Activated CD4-positive, alpha-beta T cell treated with anti-CD3 and anti-CD28 coated beads, Interleukin-2, amount 10 ng/mL, durations not matched to agents 7 days and 5 days (primary cell): ENCODE data around the gene PTPRB. TPM values are rescaled to one million over a fixed set of nuclear protein-coding genes. Genes with fewer than 3 reads are reported as not detected.

Source experiments
- CTCF ChIA-PET: fragments of 350-600 bp; sonication (Branson Sonifier 250); formaldehyde crosslinking; loops from one replicate; lab custom pipeline; 2021; ENCODE audit warnings: antibody characterized with exemption; lab: Charles Lee
- POLR2A ChIA-PET: fragments of 350-600 bp; sonication (Branson Sonifier 250); formaldehyde crosslinking; loops from one replicate; lab custom pipeline; 2021; ENCODE audit warnings: antibody characterized with exemption; lab: Charles Lee
- DNase-seq: peaks from one replicate; pipeline ENCODE4 v3.0.0-alpha.2; 2020
- H3K27ac Mint-ChIP-seq: one replicate; pipeline ENCODE4 v1.8.0; 2021; ENCODE audit warnings: mild to moderate bottlenecking, moderate library complexity, mixed read lengths
- H3K27me3 Mint-ChIP-seq: one replicate; pipeline ENCODE4 v1.8.0; 2021; ENCODE audit warnings: mixed read lengths
- H3K36me3 Mint-ChIP-seq: one replicate; pipeline ENCODE4 v1.8.0; 2021; ENCODE audit warnings: low read depth, mixed read lengths
- H3K4me1 Mint-ChIP-seq: one replicate; pipeline ENCODE4 v1.8.0; 2021; ENCODE audit warnings: mixed read lengths
- H3K4me3 Mint-ChIP-seq: one replicate; pipeline ENCODE4 v1.8.0; 2021; ENCODE audit warnings: mild to moderate bottlenecking, moderate library complexity, mixed read lengths
- H3K9me3 Mint-ChIP-seq: one replicate; pipeline ENCODE4 v1.8.0; 2021; ENCODE audit warnings: mixed read lengths
- total RNA-seq, 2 experiments: library from RNA; stranded (reverse); gene quantifications; one replicate each; pipeline ENCODE4 v1.2.3, GENCODE V29; 2021

PTPRB gene
- total RNA-seq, 2 experiments from 2014 or later, result not detected

DNA sequence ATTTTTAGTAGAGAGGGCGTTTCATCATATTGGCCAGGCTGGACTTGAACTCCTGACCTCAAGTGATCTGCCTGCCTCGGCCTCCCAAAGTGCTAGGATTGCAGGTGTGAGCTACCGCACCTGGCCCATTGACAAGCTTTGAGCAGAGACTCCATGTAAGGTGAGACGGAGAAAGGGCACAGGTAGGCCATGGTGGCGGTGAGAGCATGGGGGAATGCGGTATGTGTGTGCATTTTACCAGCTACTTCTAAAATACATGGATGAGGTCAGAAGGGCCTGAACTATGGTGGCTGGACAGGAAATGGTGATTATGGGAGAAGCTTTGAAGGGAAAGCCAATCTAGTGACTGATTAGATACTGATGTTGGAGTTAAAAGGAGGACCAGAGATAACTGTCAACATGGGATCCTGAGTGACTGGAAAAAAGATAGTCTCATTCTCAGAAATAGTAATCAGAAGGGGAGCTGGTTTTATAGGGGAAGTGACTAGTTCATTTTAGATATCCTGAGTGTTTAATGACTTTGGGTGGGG is 21.9 kb upstream of the PTPRB start:
- CTCF ChIA-PET, result interaction anchor here (1.5 kb wide), 1 partner anchor 34 kb away, joined by 4 read pairs; no protein-coding TSS in a partner anchor
- DNase-seq, result no peak
- H3K36me3 Mint-ChIP-seq, result no peaks in the 10 kb centered on the region
- H3K4me3 Mint-ChIP-seq, result no peak overlapping the region
- no peaks in the 10 kb centered on the region for H3K9me3 Mint-ChIP-seq
- H3K27ac Mint-ChIP-seq, result no peak overlapping the region
- POLR2A ChIA-PET, result no interaction called here
- peaks cover 10% of the 10 kb centered on the region for H3K4me1 Mint-ChIP-seq
- H3K27me3 Mint-ChIP-seq, result peaks cover 5% of the 10 kb centered on the region

- ChIA-PET CTCF (interaction anchor here (0.7 kb wide), 1 partner anchor 11 kb away, joined by 4 read pairs; no protein-coding TSS in a partner anchor), POLR2A (no interaction called here)
- H3K36me3 Mint-ChIP-seq, result no peaks in the 10 kb centered on the region
- H3K4me1 Mint-ChIP-seq, result peaks cover 10% of the 10 kb centered on the region
- H3K9me3 Mint-ChIP-seq, result no peaks in the 10 kb centered on the region
- H3K4me3 Mint-ChIP-seq, result no peak overlapping the region
- H3K27me3 Mint-ChIP-seq, result peaks cover 5% of the 10 kb centered on the region
- DNase-seq, result no peak
- H3K27ac Mint-ChIP-seq, result no peak overlapping the region
These were observed 20.5 kb upstream of the PTPRB start for GRCh38 chr12:70657616-70658286.

DNA sequence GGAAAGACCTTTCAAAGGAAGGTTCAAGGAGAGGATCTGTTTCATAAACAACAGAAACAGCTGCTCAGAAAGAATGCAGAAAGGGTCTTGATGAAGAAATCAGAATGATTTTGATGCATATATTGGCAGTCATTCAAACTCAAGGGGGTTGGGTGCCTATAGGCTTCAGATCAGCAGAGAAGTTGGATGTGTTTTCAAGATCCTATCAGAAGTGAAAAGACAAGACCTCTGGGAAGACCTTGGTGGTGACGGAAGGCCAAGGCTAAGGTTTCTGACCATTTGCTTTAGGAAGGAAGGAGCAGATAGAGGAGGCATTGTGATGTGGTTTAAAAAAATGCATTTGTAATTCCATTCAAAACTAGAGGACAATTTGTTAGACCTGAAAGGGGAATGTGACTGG is 15.2 kb upstream of the PTPRB start:
- Mint-ChIP-seq H3K4me3 (no peak overlapping the region), H3K9me3 (no peaks in the 10 kb centered on the region), H3K4me1 (no peaks in the 10 kb centered on the region), H3K27ac (no peak overlapping the region), H3K36me3 (no peaks in the 10 kb centered on the region), H3K27me3 (peaks cover 12% of the 10 kb centered on the region)
- ChIA-PET POLR2A (no interaction called here), CTCF (no interaction called here)
- DNase-seq, result no peak

DNA sequence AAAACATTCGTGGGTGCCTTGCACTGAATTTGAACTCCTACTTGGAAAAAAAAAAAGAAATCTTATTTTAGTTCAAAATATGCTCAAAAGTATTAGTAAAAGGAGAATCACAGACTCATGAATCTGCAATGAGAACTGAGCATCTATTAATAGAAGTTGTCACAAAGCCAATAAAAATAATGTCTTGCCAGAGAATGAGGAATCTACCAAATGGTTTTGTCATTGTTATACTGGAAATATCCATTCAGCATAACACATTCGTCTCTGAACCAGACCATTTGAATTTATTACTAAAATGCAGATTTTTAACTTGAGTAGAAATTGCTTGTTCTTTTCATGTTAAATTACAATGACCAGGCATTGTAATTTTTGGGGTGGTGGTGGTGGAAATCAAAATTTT is 11.6 kb upstream of the PTPRB start:
- Mint-ChIP-seq H3K36me3 (no peaks in the 10 kb centered on the region), H3K4me3 (no peak overlapping the region), H3K27ac (no peak overlapping the region), H3K4me1 (peaks cover 6% of the 10 kb centered on the region), H3K27me3 (peaks cover 15% of the 10 kb centered on the region), H3K9me3 (no peaks in the 10 kb centered on the region)
- ChIA-PET CTCF (no interaction called here), POLR2A (no interaction called here)
- no peak for DNase-seq

DNA sequence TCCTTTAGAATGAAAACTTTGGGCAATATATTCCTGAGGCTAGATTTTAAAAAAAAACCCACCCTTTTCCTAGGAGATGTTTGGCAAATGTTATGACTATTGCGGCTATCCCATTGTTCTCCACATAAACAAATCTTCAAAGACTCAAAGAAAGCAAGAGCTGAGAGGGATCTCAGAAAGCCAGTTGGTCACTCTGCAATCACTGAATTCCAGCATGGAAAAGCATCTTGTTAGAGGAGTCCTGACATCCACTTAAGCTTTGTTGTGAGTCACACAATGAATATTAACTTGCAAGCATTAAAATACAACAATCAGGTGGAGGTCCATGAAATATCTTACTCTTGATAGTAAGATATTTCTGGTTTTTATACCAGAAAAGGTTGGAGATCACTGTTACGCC is 11.0 kb upstream of the PTPRB start:
- Mint-ChIP-seq H3K36me3 (no peaks in the 10 kb centered on the region), H3K4me1 (peaks cover 6% of the 10 kb centered on the region), H3K27me3 (peaks cover 17% of the 10 kb centered on the region), H3K9me3 (no peaks in the 10 kb centered on the region), H3K4me3 (no peak overlapping the region), H3K27ac (no peak overlapping the region)
- POLR2A ChIA-PET, result no interaction called here
- no peak for DNase-seq
- CTCF ChIA-PET, result no interaction called here

DNA sequence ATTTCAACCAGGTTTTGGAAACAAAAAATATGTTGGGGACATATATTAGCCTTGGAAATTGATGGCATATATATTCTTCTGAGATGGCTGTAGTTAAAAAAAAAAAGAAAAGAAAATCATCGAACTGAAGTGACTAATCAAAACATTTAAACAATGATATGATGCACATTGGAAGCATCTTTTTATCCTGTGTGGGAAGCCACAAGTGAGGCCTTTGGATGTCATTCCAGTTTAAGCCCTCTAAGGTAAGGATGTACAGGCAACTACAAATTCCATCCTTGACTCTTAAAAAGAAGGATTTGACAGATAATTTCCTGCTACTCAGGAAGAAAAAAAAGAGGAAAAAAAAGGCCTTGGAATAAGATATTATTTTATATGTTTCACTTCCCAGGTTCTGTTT is 9.6 kb upstream of the PTPRB start:
- H3K36me3 Mint-ChIP-seq, result no peaks in the 10 kb centered on the region

GRCh38 chr12:70645494-70646317 is 8.5 kb upstream of the PTPRB start:
- Mint-ChIP-seq H3K27ac (no peak overlapping the region), H3K36me3 (no peaks in the 10 kb centered on the region), H3K4me1 (peaks cover 6% of the 10 kb centered on the region), H3K27me3 (peaks cover 15% of the 10 kb centered on the region), H3K4me3 (no peak overlapping the region), H3K9me3 (no peaks in the 10 kb centered on the region)
- ChIA-PET CTCF (no interaction called here), POLR2A (no interaction called here)
- DNase-seq, result peak; percentile 9

More for the DNA sequence above, 9.6 kb upstream of the PTPRB start:
- Mint-ChIP-seq H3K4me1 (peaks cover 6% of the 10 kb centered on the region), H3K9me3 (no peaks in the 10 kb centered on the region), H3K4me3 (no peak overlapping the region), H3K27me3 (peaks cover 12% of the 10 kb centered on the region), H3K27ac (no peak overlapping the region)
- no peak for DNase-seq
- POLR2A ChIA-PET, result no interaction called here
- CTCF ChIA-PET, result no interaction called here

GRCh38 chr12:70644861-70645260 is 7.6 kb upstream of the PTPRB start:
- no peak overlapping the region for H3K27ac Mint-ChIP-seq
- H3K27me3 Mint-ChIP-seq, result peaks cover 15% of the 10 kb centered on the region
- H3K4me3 Mint-ChIP-seq, result no peak overlapping the region
- no peaks in the 10 kb centered on the region for H3K9me3 Mint-ChIP-seq
- POLR2A ChIA-PET, result no interaction called here
- H3K36me3 Mint-ChIP-seq, result no peaks in the 10 kb centered on the region
- no peak for DNase-seq
- peaks cover 6% of the 10 kb centered on the region for H3K4me1 Mint-ChIP-seq
- CTCF ChIA-PET, result no interaction called here

- POLR2A ChIA-PET, result no interaction called here
- Mint-ChIP-seq H3K4me3 (no peak overlapping the region), H3K27me3 (peaks cover 17% of the 10 kb centered on the region), H3K36me3 (no peaks in the 10 kb centered on the region), H3K27ac (no peak overlapping the region), H3K9me3 (no peaks in the 10 kb centered on the region), H3K4me1 (peaks cover 6% of the 10 kb centered on the region)
- DNase-seq, result no peak
- CTCF ChIA-PET, result no interaction called here
These were observed 6.7 kb upstream of the PTPRB start for GRCh38 chr12:70643939-70644338.

DNA sequence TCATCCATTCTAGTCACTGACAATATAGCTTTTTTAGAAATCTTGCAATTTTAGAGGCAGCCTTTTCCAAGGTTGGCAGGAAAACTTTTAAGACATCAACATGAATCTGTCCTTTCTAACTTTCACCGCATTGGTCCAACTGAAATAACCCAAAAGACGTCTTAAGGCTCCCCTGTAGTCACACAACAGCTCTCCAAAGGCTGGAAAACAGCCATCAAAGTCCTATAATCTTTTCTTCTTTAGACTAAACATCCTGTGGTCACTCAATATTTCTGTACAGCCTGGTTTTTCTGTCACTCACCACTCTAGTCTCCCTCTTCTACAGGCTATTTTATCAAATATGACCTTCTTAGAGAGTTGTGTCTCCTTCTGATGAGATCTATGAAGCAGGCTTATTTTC is 4.5 kb upstream of the PTPRB start:
- Mint-ChIP-seq H3K4me1 (peaks cover 6% of the 10 kb centered on the region), H3K27me3 (peaks cover 18% of the 10 kb centered on the region), H3K9me3 (no peaks in the 10 kb centered on the region), H3K4me3 (no peak overlapping the region), H3K36me3 (no peaks in the 10 kb centered on the region), H3K27ac (no peak overlapping the region)
- DNase-seq, result no peak
- ChIA-PET POLR2A (no interaction called here), CTCF (no interaction called here)

GRCh38 chr12:70640901-70641300 is 3.7 kb upstream of the PTPRB start:
- Mint-ChIP-seq H3K36me3 (no peaks in the 10 kb centered on the region), H3K9me3 (no peaks in the 10 kb centered on the region), H3K4me1 (peaks cover 3% of the 10 kb centered on the region), H3K4me3 (no peak overlapping the region), H3K27me3 (peaks cover 17% of the 10 kb centered on the region), H3K27ac (no peak overlapping the region)
- ChIA-PET POLR2A (no interaction called here), CTCF (no interaction called here)
- no peak for DNase-seq

DNA sequence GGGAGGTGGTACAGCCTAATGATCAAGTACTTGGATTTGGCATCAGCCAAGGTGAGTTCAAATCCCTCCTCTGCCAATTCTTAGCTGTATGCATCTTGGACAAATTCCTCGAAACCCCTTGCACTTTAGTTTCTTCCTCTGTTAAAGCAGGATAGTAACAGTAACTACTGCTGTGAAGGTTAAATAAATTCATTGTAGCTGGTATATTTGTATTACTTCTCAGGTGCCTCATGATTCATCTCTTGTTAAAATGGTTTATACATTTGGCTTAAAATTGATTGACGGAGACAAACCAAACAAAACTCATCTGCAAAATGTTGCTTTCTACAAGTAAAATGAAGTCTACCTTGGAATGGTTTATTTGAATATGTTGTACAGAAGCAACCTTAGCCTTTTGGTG is 2.3 kb upstream of the PTPRB start:
- H3K36me3 Mint-ChIP-seq, result no peaks in the 10 kb centered on the region
- peaks cover 20% of the 10 kb centered on the region for H3K27me3 Mint-ChIP-seq
- no peak for DNase-seq
- POLR2A ChIA-PET, result no interaction called here
- no peak overlapping the region for H3K27ac Mint-ChIP-seq
- CTCF ChIA-PET, result no interaction called here
- H3K9me3 Mint-ChIP-seq, result no peaks in the 10 kb centered on the region
- no peaks in the 10 kb centered on the region for H3K4me1 Mint-ChIP-seq
- no peak overlapping the region for H3K4me3 Mint-ChIP-seq

DNA sequence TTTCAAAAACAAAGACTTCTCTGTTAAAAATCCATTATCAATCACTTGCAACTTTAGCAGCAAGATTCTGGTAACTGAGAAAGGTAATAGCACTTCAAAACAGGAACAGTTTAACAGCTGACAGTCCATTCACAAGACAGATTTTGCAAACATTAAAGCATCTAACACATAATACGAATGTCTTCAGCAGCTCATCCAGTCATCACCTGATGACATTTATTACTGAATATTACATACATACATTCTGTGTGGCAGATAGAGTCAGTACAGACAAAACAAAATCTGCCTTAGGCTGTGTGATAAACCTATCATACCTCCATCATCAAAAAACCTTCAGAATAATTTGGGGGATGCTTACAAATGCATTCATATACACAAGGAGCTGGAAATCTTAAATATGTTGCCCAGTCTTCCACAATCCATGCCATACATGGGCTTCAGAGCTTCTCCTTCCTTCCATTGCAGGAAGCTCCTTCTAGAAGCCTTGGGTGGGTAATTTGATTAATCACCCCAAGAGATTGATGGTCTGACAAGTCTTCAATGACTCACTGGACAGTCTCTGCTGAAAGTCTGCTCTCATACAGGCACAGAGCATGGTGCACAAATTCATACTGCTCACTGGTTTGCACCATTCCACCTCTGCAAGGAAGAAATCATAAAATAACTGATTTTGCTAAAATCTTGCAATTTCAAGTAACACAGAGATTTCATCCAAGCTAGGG is 1.6 kb upstream of the PTPRB start:
- ChIA-PET POLR2A (no interaction called here), CTCF (no interaction called here)
- Mint-ChIP-seq H3K36me3 (no peaks in the 10 kb centered on the region), H3K27me3 (peaks cover 19% of the 10 kb centered on the region), H3K9me3 (no peaks in the 10 kb centered on the region), H3K4me1 (no peaks in the 10 kb centered on the region), H3K27ac (no peak overlapping the region), H3K4me3 (no peak overlapping the region)
- DNase-seq, result no peak
